ENCODE results near the gene PPARD. TPM values are rescaled to one million over a fixed set of nuclear protein-coding genes. Genes with fewer than 3 reads are reported as not detected.

The PPARD gene
- total and polyA plus RNA-seq, 2 of the 13 experiments (the other 11 are each of a cell fraction or from before 2014, with no cell fraction given), result 6.1 to 13.3 TPM

DNA sequence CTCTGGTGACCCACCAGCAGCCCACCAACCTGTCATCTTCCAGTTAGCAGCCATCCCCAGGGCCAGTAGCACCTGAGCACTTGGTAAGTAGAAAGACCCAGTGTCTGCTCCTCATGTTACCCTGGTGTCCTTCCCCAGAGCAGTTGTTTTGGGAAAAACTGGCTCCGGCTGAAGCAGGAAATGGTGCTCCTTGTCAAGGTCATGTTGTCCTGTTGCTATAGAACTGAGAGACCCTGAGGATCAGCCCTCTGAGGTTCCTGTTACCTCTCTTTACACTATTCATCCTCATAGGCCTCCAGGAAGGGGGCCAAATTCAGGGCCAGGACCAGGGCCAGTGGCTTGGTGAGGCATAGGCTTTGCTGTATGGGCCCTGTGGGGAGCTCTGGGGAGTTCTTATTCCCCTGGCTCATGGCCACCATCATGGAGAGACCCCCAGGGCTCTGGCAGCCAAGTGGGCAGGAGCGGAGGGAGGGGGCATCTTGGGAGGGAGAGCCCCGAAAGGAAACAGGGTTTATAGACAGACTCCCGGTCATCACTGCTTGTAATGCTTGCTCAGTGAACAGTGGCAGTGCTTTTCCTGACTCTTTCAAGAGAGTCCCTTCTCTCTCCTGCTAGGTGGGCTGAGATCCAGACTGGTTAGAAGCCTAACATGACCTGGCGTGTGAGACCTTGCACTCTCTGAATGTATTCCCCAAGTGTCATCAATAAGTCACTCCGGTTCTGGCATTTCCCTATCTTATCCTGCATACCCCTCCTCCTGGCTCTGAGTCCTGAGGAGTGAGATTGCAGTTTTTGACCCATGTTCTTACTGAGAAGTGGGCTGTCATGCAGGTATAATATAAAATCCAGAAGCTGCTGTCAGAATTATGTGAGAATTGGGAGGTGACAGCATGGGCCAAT is 50.7 kb downstream of the PPARD start:
- Histone ChIP-seq H3K4me2 (ENCODE audit: low read depth, low read length) (peak overlapping the region; percentile 10; the same call in 1 of the 2 replicates), H3K4me1 (ENCODE audit: insufficient read depth, low read length) (peaks cover 36% of the 10 kb centered on the region), H3K27me3 (ENCODE audit: control insufficient read depth in 1 of 2, insufficient read depth in 2 of 2, low read length in 2 of 2) (no peaks in the 10 kb centered on the region), H4K20me1 (ENCODE audit: insufficient read depth, low read length) (no peaks in the 10 kb centered on the region), H3K9me3 (ENCODE audit: low read length) (no peaks in the 10 kb centered on the region), H3K27ac (ENCODE audit: extremely low read length, insufficient read depth, low read length) (no peak overlapping the region), H3K36me3 (replicated peaks in 1 of 2; ENCODE audit: control insufficient read depth in 1 of 2, insufficient read depth in 2 of 2, low read length in 2 of 2) (no peaks in the 10 kb centered on the region), H3K9ac (ENCODE audit: insufficient read depth, low read depth, low read length) (no peak overlapping the region), H2AFZ (ENCODE audit: low read length) (no peak overlapping the region), H3K79me2 (ENCODE audit: insufficient read depth, low read length) (no peaks in the 10 kb centered on the region), H3K4me3 (replicated peaks in 1 of 3; ENCODE audit: insufficient read depth in 1 of 3, low read depth in 2 of 3, low read length in 3 of 3) (no peak overlapping the region)
- FAIRE-seq (no peak), ATAC-seq (peak; percentile 60), DNase-seq (ENCODE audit: low spot score) (peak; percentile 28)
- BruUV-seq (replicated peaks), result no TSS peak
- in situ Hi-C loops (cut with HindIII; ENCODE audit: extremely low pct_ligation_motif_present, low pct_unique_long_range_greater_than_20kb) (no loop called here), intact Hi-C loops (cut with micrococcal nuclease; ENCODE audit: unreplicated experiment) (no loop called here)
- CTCF ChIA-PET (ENCODE audit: low intra/inter-chr PET ratio, low total read pairs), result no interaction called here
- 88% methylated on average over 6 of the region's 6 CpGs for WGBS (ENCODE audit: low lambda C conversion rate)
- POLR2A ChIA-PET, result no interaction called here
- TF ChIP-seq KAT8 (CRISPR knock-in tag; IDR thresholded peaks at IDR 0.05) (no peak), MXD4 (CRISPR knock-in tag; IDR thresholded peaks at IDR 0.05) (0 out of 2 replicates have a peak, but pooled peaks have one; percentile 16), AGO2 (optimal IDR thresholded peaks at IDR 0.05; ENCODE audit: low read depth, low read length) (no peak), BORCS8-MEF2B (CRISPR knock-in tag; IDR thresholded peaks at IDR 0.05) (peak; percentile 11; the same call in 1 of the 2 replicates), ZNF792 (CRISPR knock-in tag; IDR thresholded peaks at IDR 0.05) (no peak), ZNF605 (CRISPR knock-in tag; IDR thresholded peaks at IDR 0.05) (no peak), ZBTB7A (CRISPR knock-in tag; IDR thresholded peaks at IDR 0.05) (no peak), MYC (CRISPR knock-in tag; IDR thresholded peaks at IDR 0.05; ENCODE audit: borderline replicate concordance) (no peak), CHCHD3 (CRISPR knock-in tag; IDR thresholded peaks at IDR 0.05) (no peak), RBAK (CRISPR knock-in tag; IDR thresholded peaks at IDR 0.05) (no peak), NFKBIZ (CRISPR knock-in tag; IDR thresholded peaks at IDR 0.05) (no peak), KLF11 (CRISPR knock-in tag; IDR thresholded peaks at IDR 0.05) (no peak), ZNF660 (CRISPR knock-in tag; IDR thresholded peaks at IDR 0.05; ENCODE audit: borderline replicate concordance, low read depth) (no peak), ZNF263 (CRISPR knock-in tag; IDR thresholded peaks at IDR 0.05) (0 out of 2 replicates have a peak, but pooled peaks have one; percentile 30)
- TF ChIP-seq, protein P1, sequence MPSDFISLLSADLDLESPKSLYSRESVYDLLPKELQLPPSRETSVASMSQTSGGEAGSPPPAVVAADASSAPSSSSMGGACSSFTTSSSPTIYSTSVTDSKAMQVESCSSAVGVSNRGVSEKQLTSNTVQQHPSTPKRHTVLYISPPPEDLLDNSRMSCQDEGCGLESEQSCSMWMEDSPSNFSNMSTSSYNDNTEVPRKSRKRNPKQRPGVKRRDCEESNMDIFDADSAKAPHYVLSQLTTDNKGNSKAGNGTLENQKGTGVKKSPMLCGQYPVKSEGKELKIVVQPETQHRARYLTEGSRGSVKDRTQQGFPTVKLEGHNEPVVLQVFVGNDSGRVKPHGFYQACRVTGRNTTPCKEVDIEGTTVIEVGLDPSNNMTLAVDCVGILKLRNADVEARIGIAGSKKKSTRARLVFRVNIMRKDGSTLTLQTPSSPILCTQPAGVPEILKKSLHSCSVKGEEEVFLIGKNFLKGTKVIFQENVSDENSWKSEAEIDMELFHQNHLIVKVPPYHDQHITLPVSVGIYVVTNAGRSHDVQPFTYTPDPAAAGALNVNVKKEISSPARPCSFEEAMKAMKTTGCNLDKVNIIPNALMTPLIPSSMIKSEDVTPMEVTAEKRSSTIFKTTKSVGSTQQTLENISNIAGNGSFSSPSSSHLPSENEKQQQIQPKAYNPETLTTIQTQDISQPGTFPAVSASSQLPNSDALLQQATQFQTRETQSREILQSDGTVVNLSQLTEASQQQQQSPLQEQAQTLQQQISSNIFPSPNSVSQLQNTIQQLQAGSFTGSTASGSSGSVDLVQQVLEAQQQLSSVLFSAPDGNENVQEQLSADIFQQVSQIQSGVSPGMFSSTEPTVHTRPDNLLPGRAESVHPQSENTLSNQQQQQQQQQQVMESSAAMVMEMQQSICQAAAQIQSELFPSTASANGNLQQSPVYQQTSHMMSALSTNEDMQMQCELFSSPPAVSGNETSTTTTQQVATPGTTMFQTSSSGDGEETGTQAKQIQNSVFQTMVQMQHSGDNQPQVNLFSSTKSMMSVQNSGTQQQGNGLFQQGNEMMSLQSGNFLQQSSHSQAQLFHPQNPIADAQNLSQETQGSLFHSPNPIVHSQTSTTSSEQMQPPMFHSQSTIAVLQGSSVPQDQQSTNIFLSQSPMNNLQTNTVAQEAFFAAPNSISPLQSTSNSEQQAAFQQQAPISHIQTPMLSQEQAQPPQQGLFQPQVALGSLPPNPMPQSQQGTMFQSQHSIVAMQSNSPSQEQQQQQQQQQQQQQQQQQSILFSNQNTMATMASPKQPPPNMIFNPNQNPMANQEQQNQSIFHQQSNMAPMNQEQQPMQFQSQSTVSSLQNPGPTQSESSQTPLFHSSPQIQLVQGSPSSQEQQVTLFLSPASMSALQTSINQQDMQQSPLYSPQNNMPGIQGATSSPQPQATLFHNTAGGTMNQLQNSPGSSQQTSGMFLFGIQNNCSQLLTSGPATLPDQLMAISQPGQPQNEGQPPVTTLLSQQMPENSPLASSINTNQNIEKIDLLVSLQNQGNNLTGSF (CRISPR knock-in tag; IDR thresholded peaks at IDR 0.05), result no peak
- TF ChIP-seq, protein P2, sequence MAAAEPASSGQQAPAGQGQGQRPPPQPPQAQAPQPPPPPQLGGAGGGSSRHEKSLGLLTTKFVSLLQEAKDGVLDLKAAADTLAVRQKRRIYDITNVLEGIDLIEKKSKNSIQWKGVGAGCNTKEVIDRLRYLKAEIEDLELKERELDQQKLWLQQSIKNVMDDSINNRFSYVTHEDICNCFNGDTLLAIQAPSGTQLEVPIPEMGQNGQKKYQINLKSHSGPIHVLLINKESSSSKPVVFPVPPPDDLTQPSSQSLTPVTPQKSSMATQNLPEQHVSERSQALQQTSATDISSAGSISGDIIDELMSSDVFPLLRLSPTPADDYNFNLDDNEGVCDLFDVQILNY (CRISPR knock-in tag; conservative IDR thresholded peaks at IDR 0.05), result no peak
- TF ChIP-seq, protein P3, sequence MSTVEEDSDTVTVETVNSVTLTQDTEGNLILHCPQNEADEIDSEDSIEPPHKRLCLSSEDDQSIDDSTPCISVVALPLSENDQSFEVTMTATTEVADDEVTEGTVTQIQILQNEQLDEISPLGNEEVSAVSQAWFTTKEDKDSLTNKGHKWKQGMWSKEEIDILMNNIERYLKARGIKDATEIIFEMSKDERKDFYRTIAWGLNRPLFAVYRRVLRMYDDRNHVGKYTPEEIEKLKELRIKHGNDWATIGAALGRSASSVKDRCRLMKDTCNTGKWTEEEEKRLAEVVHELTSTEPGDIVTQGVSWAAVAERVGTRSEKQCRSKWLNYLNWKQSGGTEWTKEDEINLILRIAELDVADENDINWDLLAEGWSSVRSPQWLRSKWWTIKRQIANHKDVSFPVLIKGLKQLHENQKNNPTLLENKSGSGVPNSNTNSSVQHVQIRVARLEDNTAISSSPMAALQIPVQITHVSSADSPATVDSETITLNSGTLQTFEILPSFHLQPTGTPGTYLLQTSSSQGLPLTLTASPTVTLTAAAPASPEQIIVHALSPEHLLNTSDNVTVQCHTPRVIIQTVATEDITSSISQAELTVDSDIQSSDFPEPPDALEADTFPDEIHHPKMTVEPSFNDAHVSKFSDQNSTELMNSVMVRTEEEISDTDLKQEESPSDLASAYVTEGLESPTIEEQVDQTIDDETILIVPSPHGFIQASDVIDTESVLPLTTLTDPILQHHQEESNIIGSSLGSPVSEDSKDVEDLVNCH (CRISPR knock-in tag; IDR thresholded peaks at IDR 0.05), result no peak

Measured in HepG2 (cell line).